ENCODE measurements around the gene VAV3.

VAV3 gene

GRCh38 chr1:107899655-107900054 is 65.3 kb downstream of the VAV3 start:
- Histone ChIP-seq H3K23ac (ENCODE audit: low read depth, low read length, poor library complexity) (no peak overlapping the region), H3K4me3 (ENCODE audit: low read length in 2 of 2) (no peak overlapping the region), H2AK5ac (ENCODE audit: low read depth, low read length) (no peak overlapping the region), H3K9ac (ENCODE audit: low read depth, low read length, poor library complexity) (no peak overlapping the region), H3K4ac (ENCODE audit: low read length) (no peak overlapping the region), H3K4me2 (ENCODE audit: insufficient read depth, low read length, poor library complexity, severe bottlenecking) (no peak overlapping the region), H3K36me3 (replicated peaks in 1 of 2; ENCODE audit: control insufficient read depth in 2 of 2, insufficient read depth in 2 of 2, low read length in 2 of 2) (no peaks in the 10 kb centered on the region), H3K79me1 (ENCODE audit: low read depth, low read length) (no peaks in the 10 kb centered on the region), H2BK15ac (ENCODE audit: low read length) (no peak overlapping the region), H2BK5ac (ENCODE audit: low read length) (no peak overlapping the region), H3K9me3 (replicated peaks in 1 of 2; ENCODE audit: control insufficient read depth in 2 of 2, insufficient read depth in 1 of 2, low read depth in 1 of 2, low read length in 2 of 2) (no peaks in the 10 kb centered on the region), H3K27ac (replicated peaks; ENCODE audit: low read length) (no peak overlapping the region), H3K27me3 (ENCODE audit: control insufficient read depth in 3 of 3, insufficient read depth in 3 of 3, low read depth in 1 of 3, low read length in 3 of 3) (no peaks in the 10 kb centered on the region), H3K4me1 (ENCODE audit: control insufficient read depth in 2 of 2, insufficient read depth in 1 of 2, low read depth in 1 of 2, low read length in 2 of 2) (peaks cover 0 to 2% of the 10 kb centered on the region in 2 donors), H2AFZ (ENCODE audit: low read length) (no peak overlapping the region), H4K91ac (ENCODE audit: low read depth, low read length, poor library complexity) (no peak overlapping the region), H2BK12ac (ENCODE audit: low read length) (no peak overlapping the region), H3K14ac (ENCODE audit: low read length) (no peak overlapping the region), H3K18ac (ENCODE audit: low read length) (no peak overlapping the region), H2BK120ac (ENCODE audit: low read depth, low read length) (no peak overlapping the region), H4K8ac (ENCODE audit: low read depth, low read length) (no peak overlapping the region)
- no peak for DNase-seq (ENCODE audit: low spot score)
- no CpG with 5 or more reads among the region's 2 CpGs for WGBS, 2 donors (ENCODE audit: extremely low coverage in 2 of 2, insufficient read length in 2 of 2, insufficient replicate concordance in 1 of 2)

DNA sequence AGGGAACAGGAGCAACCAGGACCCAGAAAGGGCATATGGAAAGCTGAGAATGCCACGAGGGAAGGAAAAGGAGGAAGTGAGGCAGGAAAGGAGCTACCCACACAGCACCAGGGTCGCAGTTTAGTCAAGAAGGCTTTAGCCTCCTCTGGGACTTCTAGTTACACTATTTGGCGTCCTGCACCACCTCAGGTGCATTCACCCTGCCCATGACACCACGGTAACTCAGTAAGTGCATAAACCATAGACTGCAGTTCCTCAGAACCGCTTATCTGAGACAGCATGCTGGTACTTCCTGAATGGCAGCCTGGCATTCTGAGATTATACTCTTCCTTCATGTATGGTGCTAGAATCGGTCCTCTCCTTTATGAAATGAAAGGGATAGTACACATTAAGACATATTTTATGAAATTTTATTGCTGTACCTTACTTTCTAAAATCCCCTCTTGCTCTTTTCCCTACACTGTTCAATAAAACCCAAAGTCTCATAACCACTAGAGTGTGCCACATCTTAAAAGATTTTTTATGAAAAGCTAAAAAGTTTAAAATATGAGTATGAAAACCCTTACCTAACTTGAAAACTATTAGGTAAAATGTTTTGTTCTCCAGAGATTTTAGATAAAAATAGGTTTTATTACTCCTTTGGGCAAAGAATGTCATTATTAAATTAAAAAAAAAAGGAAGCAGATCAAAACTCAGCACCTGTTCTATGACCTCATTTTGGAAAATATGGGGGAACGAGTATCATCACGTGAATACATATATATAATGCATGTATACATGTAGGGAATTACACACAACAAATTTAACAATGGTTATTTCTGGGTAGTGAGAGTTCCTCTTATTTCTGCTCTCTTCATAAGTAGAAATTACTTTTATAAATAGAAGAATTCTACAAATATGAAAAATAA is 67.3 kb downstream of the VAV3 start:
- no peak for DNase-seq (ENCODE audit: low spot score)
- WGBS, 2 donors (ENCODE audit: extremely low coverage in 2 of 2, insufficient read length in 2 of 2, insufficient replicate concordance in 1 of 2) = no CpG with 5 or more reads among the region's 8 CpGs

GRCh38 chr1:107896936-107897335 is 68.0 kb downstream of the VAV3 start:
- WGBS, 2 donors (ENCODE audit: extremely low coverage in 2 of 2, insufficient read length in 2 of 2, insufficient replicate concordance in 1 of 2) = no CpG with 5 or more reads among the region's 1 CpG
- no peak overlapping the region for H2AK5ac ChIP-seq (ENCODE audit: low read depth, low read length)
- no peak overlapping the region for H2AFZ ChIP-seq (ENCODE audit: low read length)
- no peak overlapping the region for H4K91ac ChIP-seq (ENCODE audit: low read depth, low read length, poor library complexity)
- H3K79me1 ChIP-seq (ENCODE audit: low read depth, low read length) = no peaks in the 10 kb centered on the region
- no peak overlapping the region for H2BK120ac ChIP-seq (ENCODE audit: low read depth, low read length)
- no peak overlapping the region for H3K18ac ChIP-seq (ENCODE audit: low read length)
- H3K23ac ChIP-seq (ENCODE audit: low read depth, low read length, poor library complexity) = no peak overlapping the region
- H3K27ac ChIP-seq (replicated peaks; ENCODE audit: low read length) = no peak overlapping the region
- no peak overlapping the region for H2BK12ac ChIP-seq (ENCODE audit: low read length)
- no peak overlapping the region for H4K8ac ChIP-seq (ENCODE audit: low read depth, low read length)
- no peak overlapping the region for H3K14ac ChIP-seq (ENCODE audit: low read length)
- H3K36me3 ChIP-seq (replicated peaks in 1 of 2; ENCODE audit: control insufficient read depth in 2 of 2, insufficient read depth in 2 of 2, low read length in 2 of 2) = no peaks in the 10 kb centered on the region
- no peak for DNase-seq (ENCODE audit: low spot score)
- no peak overlapping the region for H3K4me2 ChIP-seq (ENCODE audit: insufficient read depth, low read length, poor library complexity, severe bottlenecking)
- no peak overlapping the region for H3K4ac ChIP-seq (ENCODE audit: low read length)
- no peak overlapping the region for H3K4me3 ChIP-seq (ENCODE audit: low read length in 2 of 2)
- H3K9ac ChIP-seq (ENCODE audit: low read depth, low read length, poor library complexity) = no peak overlapping the region
- H3K9me3 ChIP-seq (replicated peaks in 1 of 2; ENCODE audit: control insufficient read depth in 2 of 2, insufficient read depth in 1 of 2, low read depth in 1 of 2, low read length in 2 of 2) = peaks cover 0 to 1% of the 10 kb centered on the region in 2 donors
- no peak overlapping the region for H2BK5ac ChIP-seq (ENCODE audit: low read length)
- no peak overlapping the region for H2BK15ac ChIP-seq (ENCODE audit: low read length)
- H3K27me3 ChIP-seq (ENCODE audit: control insufficient read depth in 3 of 3, insufficient read depth in 3 of 3, low read depth in 1 of 3, low read length in 3 of 3) = no peaks in the 10 kb centered on the region
- H3K4me1 ChIP-seq (ENCODE audit: control insufficient read depth in 2 of 2, insufficient read depth in 1 of 2, low read depth in 1 of 2, low read length in 2 of 2) = peaks cover 0 to 2% of the 10 kb centered on the region in 2 donors

More for the DNA sequence above, 67.3 kb downstream of the VAV3 start:
- Histone ChIP-seq H3K36me3 (replicated peaks in 1 of 2; ENCODE audit: control insufficient read depth in 2 of 2, insufficient read depth in 2 of 2, low read length in 2 of 2) (no peaks in the 10 kb centered on the region), H3K18ac (ENCODE audit: low read length) (no peak overlapping the region), H3K79me1 (ENCODE audit: low read depth, low read length) (no peaks in the 10 kb centered on the region), H2AK5ac (ENCODE audit: low read depth, low read length) (no peak overlapping the region), H3K23ac (ENCODE audit: low read depth, low read length, poor library complexity) (no peak overlapping the region), H3K9ac (ENCODE audit: low read depth, low read length, poor library complexity) (no peak overlapping the region), H4K91ac (ENCODE audit: low read depth, low read length, poor library complexity) (no peak overlapping the region), H2BK5ac (ENCODE audit: low read length) (no peak overlapping the region), H3K4me2 (ENCODE audit: insufficient read depth, low read length, poor library complexity, severe bottlenecking) (no peak overlapping the region), H3K4me3 (ENCODE audit: low read length in 2 of 2) (no peak overlapping the region), H3K4ac (ENCODE audit: low read length) (no peak overlapping the region), H2BK12ac (ENCODE audit: low read length) (no peak overlapping the region), H2BK120ac (ENCODE audit: low read depth, low read length) (no peak overlapping the region), H2AFZ (ENCODE audit: low read length) (no peak overlapping the region), H4K8ac (ENCODE audit: low read depth, low read length) (no peak overlapping the region), H3K4me1 (ENCODE audit: control insufficient read depth in 2 of 2, insufficient read depth in 1 of 2, low read depth in 1 of 2, low read length in 2 of 2) (peaks cover 0 to 2% of the 10 kb centered on the region in 2 donors), H3K27ac (replicated peaks; ENCODE audit: low read length) (no peak overlapping the region), H3K9me3 (replicated peaks in 1 of 2; ENCODE audit: control insufficient read depth in 2 of 2, insufficient read depth in 1 of 2, low read depth in 1 of 2, low read length in 2 of 2) (peaks cover 0 to 1% of the 10 kb centered on the region in 2 donors), H2BK15ac (ENCODE audit: low read length) (no peak overlapping the region), H3K14ac (ENCODE audit: low read length) (no peak overlapping the region), H3K27me3 (ENCODE audit: control insufficient read depth in 3 of 3, insufficient read depth in 3 of 3, low read depth in 1 of 3, low read length in 3 of 3) (no peaks in the 10 kb centered on the region)

- H3K23ac ChIP-seq (ENCODE audit: low read depth, low read length, poor library complexity) = no peak overlapping the region
- no peak overlapping the region for H3K9ac ChIP-seq (ENCODE audit: low read depth, low read length, poor library complexity)
- no peak overlapping the region for H3K4me2 ChIP-seq (ENCODE audit: insufficient read depth, low read length, poor library complexity, severe bottlenecking)
- no peaks in the 10 kb centered on the region for H3K27me3 ChIP-seq (ENCODE audit: control insufficient read depth in 3 of 3, insufficient read depth in 3 of 3, low read depth in 1 of 3, low read length in 3 of 3)
- peaks cover 0 to 1% of the 10 kb centered on the region in 2 donors for H3K9me3 ChIP-seq (replicated peaks in 1 of 2; ENCODE audit: control insufficient read depth in 2 of 2, insufficient read depth in 1 of 2, low read depth in 1 of 2, low read length in 2 of 2)
- H2BK120ac ChIP-seq (ENCODE audit: low read depth, low read length) = no peak overlapping the region
- no peak overlapping the region for H4K8ac ChIP-seq (ENCODE audit: low read depth, low read length)
- H3K36me3 ChIP-seq (replicated peaks in 1 of 2; ENCODE audit: control insufficient read depth in 2 of 2, insufficient read depth in 2 of 2, low read length in 2 of 2) = no peaks in the 10 kb centered on the region
- no peak overlapping the region for H3K4ac ChIP-seq (ENCODE audit: low read length)
- no peak overlapping the region for H3K14ac ChIP-seq (ENCODE audit: low read length)
- H4K91ac ChIP-seq (ENCODE audit: low read depth, low read length, poor library complexity) = no peak overlapping the region
- H2BK15ac ChIP-seq (ENCODE audit: low read length) = no peak overlapping the region
- no peaks in the 10 kb centered on the region for H3K79me1 ChIP-seq (ENCODE audit: low read depth, low read length)
- no peak overlapping the region for H2BK5ac ChIP-seq (ENCODE audit: low read length)
- no peak overlapping the region for H3K4me3 ChIP-seq (ENCODE audit: low read length in 2 of 2)
- H2AK5ac ChIP-seq (ENCODE audit: low read depth, low read length) = no peak overlapping the region
- no peak overlapping the region for H2BK12ac ChIP-seq (ENCODE audit: low read length)
- H3K27ac ChIP-seq (replicated peaks; ENCODE audit: low read length) = no peak overlapping the region
- no peak overlapping the region for H2AFZ ChIP-seq (ENCODE audit: low read length)
- no peak overlapping the region for H3K18ac ChIP-seq (ENCODE audit: low read length)
- no peak for DNase-seq (ENCODE audit: low spot score)
- WGBS, 2 donors (ENCODE audit: extremely low coverage in 2 of 2, insufficient read length in 2 of 2, insufficient replicate concordance in 1 of 2) = no CpG with 5 or more reads among the region's 3 CpGs
- peaks cover 0 to 2% of the 10 kb centered on the region in 2 donors for H3K4me1 ChIP-seq (ENCODE audit: control insufficient read depth in 2 of 2, insufficient read depth in 1 of 2, low read depth in 1 of 2, low read length in 2 of 2)
These were observed 68.6 kb downstream of the VAV3 start for GRCh38 chr1:107896401-107896800.
